ENCODE measurements around the gene EXD3. TPM values are rescaled to one million over a fixed set of nuclear protein-coding genes. Genes with fewer than 3 reads are reported as not detected.

EXD3 gene
- total RNA-seq, 2 experiments from 2014 or later = 10.3 to 13.2 TPM

DNA sequence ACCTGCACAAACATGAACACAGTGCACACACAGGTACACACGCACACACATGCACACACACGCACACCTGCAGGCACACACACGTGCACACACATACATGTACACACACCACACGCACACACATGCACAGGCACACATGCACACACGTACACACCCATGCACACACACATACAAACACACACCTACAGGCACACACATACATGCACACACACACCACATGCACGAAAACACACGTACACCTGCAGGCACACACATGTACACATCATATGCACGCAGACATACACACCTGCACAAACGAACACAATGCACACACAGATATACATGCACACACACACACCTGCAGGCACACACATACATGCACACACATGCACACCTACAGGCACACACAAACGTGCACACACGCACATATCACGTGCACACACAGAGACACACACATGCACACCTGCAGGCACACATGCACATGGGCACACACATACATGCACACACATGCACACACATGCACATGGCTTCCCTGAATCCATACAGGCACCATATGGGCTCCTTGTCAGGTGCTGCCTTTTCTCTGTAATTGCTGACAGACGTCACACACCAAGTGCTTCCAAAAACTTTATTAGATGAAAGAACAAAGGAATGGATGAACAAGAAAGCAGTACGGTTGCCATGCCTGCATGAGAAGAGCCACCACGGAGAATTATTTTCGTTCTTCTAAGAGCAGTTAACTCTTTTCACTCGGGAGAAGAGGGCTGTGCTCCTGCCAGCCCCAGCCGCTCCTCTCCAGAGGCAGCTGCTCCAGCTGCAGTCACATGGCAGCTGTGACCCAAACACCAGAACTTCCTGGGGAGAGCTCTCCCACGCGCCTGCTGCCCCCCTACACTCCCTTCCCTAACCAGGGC lies 57.2 kb downstream of the EXD3 start:
- POLR2A ChIA-PET = no interaction called here
- no peak for DNase-seq
- CTCF ChIA-PET = no interaction called here
- Mint-ChIP-seq H3K27me3 (no peaks in the 10 kb centered on the region), H3K27ac (no peak overlapping the region), H3K4me3 (no peak overlapping the region), H3K4me1 (no peaks in the 10 kb centered on the region), H3K9me3 (peaks cover 14% of the 10 kb centered on the region), H3K36me3 (ENCODE audit: low read depth) (peaks cover 2% of the 10 kb centered on the region)

DNA sequence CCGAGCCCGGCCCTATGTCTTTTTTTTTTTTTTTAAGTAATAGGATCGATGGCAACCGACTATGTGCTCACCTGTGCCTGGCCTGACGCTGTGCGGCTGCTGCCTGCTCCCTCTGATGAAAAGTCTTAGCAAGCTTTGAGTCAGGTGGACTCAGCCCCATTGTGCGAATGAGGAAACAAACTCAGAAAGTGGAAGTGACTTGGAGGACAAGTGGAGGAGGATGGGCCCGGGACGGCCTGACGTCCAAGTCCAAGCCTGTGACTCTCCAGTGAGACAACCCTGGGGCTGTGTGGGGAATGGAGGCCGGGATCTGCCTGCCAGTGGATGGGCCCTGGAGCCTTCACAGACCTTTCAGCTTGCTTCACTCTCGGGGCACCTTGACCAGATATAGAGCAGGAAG lies 57.9 kb downstream of the EXD3 start:
- H3K4me3 Mint-ChIP-seq = no peak overlapping the region
- no peak overlapping the region for H3K27ac Mint-ChIP-seq
- no peaks in the 10 kb centered on the region for H3K27me3 Mint-ChIP-seq
- POLR2A ChIA-PET = no interaction called here
- CTCF ChIA-PET = interaction anchor here (0.6 kb wide), 1 partner anchor 1732 kb away, joined by 3 read pairs; no protein-coding TSS in a partner anchor
- no peaks in the 10 kb centered on the region for H3K4me1 Mint-ChIP-seq
- peaks cover 2% of the 10 kb centered on the region for H3K36me3 Mint-ChIP-seq (ENCODE audit: low read depth)
- H3K9me3 Mint-ChIP-seq = peaks cover 14% of the 10 kb centered on the region
- DNase-seq = no peak

DNA sequence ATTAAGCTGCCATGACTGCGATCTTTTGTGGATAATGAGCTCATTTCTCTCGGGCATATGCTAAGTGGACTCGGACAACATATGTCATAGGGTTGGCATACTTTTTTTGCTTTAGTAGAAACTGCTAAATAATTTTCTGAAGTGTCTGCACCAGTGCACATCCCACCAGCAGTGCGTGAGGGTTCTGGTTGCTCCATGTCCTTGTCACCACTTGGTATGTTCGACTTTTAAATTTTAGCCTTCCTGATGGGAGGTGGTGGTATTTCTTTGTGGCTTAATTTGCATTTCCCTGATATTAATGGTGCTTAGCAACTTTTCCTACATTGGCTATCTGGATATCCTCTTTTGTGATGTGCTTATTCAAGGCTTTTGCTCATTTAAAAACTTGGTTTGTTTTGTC lies 63.1 kb downstream of the EXD3 start:
- Mint-ChIP-seq H3K27me3 (no peaks in the 10 kb centered on the region), H3K9me3 (peaks cover 23% of the 10 kb centered on the region), H3K36me3 (ENCODE audit: low read depth) (peaks cover 5% of the 10 kb centered on the region), H3K4me1 (no peaks in the 10 kb centered on the region), H3K4me3 (no peak overlapping the region), H3K27ac (no peak overlapping the region)
- POLR2A ChIA-PET = no interaction called here
- CTCF ChIA-PET = no interaction called here
- no peak for DNase-seq

DNA sequence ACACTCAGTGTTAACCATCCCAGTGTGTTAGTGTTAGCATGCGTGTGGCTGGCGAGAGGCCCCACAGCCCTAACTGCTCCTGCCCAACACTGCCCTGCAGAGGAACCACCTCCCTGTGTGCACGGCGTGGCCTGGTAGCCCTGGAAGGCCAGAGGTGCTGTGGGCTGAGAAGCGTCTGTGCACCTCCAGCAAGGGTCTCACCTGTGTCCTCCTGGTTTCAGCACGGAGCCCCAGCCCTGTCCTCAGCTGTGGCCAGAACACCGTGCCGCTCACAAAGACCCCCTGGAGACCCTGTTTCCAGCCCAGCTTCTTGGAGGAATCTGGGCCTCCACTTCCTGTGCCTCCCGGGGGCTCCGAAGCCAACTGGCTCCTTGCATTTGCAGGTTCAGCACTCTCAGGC lies 64.8 kb downstream of the EXD3 start:
- Mint-ChIP-seq H3K4me3 (no peak overlapping the region), H3K36me3 (ENCODE audit: low read depth) (peaks cover 5% of the 10 kb centered on the region), H3K9me3 (peaks cover 19% of the 10 kb centered on the region), H3K4me1 (no peaks in the 10 kb centered on the region), H3K27ac (no peak overlapping the region), H3K27me3 (no peaks in the 10 kb centered on the region)
- POLR2A ChIA-PET = no interaction called here
- no peak for DNase-seq
- CTCF ChIA-PET = no interaction called here

DNA sequence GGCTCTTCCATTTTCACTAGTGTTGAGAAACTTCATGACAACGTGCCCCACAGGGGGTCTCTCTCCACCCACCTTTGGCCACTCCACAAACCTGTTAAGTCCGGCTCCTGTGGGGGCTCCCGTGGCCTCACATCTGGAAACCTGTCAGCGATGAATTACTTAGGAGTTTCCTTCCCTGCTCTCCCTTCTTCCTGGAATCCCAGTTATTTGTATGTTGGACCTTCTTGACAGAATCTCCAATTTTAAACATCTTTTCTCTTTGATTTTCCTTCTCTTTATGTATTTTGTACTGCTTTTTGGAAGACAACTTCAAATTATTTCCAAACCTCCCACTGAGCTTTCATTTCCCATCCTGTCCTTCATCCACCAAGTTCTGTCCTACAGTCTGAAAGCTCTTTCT lies 65.8 kb downstream of the EXD3 start:
- Mint-ChIP-seq H3K9me3 (peaks cover 19% of the 10 kb centered on the region), H3K36me3 (ENCODE audit: low read depth) (peaks cover 3% of the 10 kb centered on the region), H3K4me3 (no peak overlapping the region), H3K4me1 (no peaks in the 10 kb centered on the region), H3K27ac (no peak overlapping the region), H3K27me3 (no peaks in the 10 kb centered on the region)
- no peak for DNase-seq
- ChIA-PET CTCF (no interaction called here), POLR2A (no interaction called here)

DNA sequence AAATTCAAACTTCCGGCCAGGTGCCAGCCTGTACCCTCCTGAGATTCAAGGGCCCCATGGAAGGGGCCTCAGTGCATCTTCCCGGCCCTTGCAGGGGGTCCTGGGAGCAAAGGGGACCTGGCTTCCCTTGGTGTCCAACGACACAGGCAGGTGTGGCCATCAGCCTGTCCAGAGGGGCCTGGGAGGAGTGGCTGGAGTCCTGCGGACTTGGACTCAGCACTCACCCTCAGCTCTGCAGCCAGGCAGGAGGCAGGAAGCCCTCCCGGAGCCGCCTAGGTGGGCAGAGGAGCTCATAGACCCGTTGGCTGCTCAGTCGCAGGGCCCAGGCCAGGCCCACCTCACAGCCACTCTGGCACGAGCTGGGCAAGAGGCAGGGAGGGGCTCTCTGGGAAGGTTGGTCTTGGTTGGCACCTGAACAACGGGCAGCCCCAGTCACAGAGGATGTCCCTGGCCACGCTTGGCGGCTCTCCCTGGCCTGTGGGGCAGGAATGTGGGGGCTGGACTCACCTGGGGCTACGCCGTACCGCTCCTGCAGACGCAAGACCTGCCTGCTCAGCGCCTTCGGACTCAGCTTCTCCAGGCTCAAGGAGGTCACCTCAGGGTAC lies 67.1 kb downstream of the EXD3 start:
- no peaks in the 10 kb centered on the region for H3K27me3 Mint-ChIP-seq
- peaks cover 3% of the 10 kb centered on the region for H3K36me3 Mint-ChIP-seq (ENCODE audit: low read depth)
- ChIA-PET CTCF (interaction anchor here (0.6 kb wide), 1 partner anchor 20 kb away, joined by 3 read pairs; no protein-coding TSS in a partner anchor), POLR2A (no interaction called here)
- H3K27ac Mint-ChIP-seq = no peak overlapping the region
- H3K9me3 Mint-ChIP-seq = peaks cover 14% of the 10 kb centered on the region
- H3K4me1 Mint-ChIP-seq = no peaks in the 10 kb centered on the region
- DNase-seq = no peak
- H3K4me3 Mint-ChIP-seq = no peak overlapping the region

DNA sequence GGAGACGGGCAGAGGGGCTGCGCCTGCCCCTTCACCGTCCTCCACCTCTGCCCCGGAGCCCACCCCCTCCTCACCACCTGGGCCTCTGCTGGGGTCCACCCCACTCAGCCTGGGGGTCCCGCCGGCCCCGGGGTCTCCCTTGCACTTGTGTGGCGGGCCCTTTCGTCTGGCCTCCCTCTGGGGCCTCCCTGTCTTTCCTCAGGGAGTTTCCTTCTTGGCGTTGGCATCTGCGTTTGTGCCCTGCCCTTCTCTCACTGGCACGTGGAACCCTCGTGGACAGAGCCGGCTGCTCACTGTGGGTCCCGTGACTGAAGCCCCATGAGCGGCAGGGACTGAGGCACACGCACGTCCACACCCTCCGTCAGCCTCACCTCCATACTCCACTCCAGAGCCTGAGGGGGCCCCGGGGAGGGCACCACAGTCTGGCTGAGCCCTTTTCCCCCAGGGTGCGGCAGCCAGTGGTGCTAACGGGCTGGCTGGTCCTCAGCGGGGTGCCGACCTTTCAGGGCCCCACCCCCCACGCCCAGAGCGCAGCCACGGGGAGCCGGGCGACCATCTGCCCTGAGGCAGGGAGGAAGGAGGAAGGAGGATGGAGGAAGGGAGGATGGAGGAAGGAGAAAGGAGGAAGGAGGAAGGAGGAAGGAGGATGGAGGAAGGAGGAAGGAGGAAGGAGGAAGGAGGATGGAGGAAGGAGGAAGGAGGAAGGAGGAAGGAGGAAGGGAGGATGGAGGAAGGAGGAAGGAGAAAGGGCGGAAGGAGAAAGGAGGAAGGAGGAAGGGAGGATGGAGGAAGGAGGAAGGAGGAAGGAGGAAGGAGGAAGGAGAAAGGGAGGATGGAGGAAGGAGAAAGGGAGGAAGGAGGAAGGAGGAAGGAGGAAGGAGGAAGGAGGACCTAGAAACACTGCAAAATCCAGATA lies 67.9 kb downstream of the EXD3 start:
- H3K9me3 Mint-ChIP-seq = peaks cover 14% of the 10 kb centered on the region
- no peak for DNase-seq
- H3K4me1 Mint-ChIP-seq = no peaks in the 10 kb centered on the region
- peaks cover 3% of the 10 kb centered on the region for H3K36me3 Mint-ChIP-seq (ENCODE audit: low read depth)
- H3K4me3 Mint-ChIP-seq = no peak overlapping the region
- H3K27me3 Mint-ChIP-seq = no peaks in the 10 kb centered on the region
- POLR2A ChIA-PET = no interaction called here
- H3K27ac Mint-ChIP-seq = no peak overlapping the region
- CTCF ChIA-PET = interaction anchor here (0.6 kb wide), 1 partner anchor 21 kb away, joined by 3 read pairs; no protein-coding TSS in a partner anchor

DNA sequence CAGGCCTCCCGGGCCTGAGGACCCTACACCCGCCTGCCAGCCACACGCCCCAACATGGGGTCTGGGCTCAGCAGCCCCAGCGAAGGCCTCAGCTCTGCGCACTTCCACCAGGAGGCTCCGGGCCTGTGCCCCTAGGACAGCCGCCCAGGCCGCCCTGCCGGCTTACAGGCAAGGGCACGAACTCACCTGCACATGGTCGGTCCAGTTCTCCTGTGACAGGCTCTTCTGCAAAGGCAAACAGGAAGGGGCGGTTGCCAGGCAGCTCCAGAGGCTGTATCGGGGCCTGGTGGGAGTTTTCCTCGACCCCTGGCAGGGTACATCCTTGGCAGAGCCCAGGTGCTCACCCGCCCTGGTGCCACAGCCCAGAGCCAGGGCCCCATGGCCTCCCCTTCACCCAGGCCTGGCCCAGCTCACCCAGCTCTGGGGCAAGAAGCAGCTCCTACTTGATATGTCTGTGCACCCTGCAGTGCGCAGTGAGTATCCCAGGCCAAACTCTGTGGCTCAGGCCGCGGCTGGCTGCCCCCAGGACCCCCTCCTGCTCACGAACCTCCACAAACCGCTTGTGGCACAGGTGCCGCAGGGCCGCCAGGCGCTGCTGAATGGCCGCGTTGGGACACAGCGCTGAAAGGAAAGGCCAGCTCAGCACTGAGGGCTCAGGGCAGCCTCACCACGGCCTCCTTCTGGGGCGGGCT lies 68.7 kb downstream of the EXD3 start:
- H3K4me3 Mint-ChIP-seq = no peak overlapping the region
- H3K27me3 Mint-ChIP-seq = no peaks in the 10 kb centered on the region
- CTCF ChIA-PET = no interaction called here
- no peak for DNase-seq
- H3K36me3 Mint-ChIP-seq (ENCODE audit: low read depth) = peaks cover 3% of the 10 kb centered on the region
- POLR2A ChIA-PET = no interaction called here
- no peaks in the 10 kb centered on the region for H3K4me1 Mint-ChIP-seq
- H3K27ac Mint-ChIP-seq = no peak overlapping the region
- H3K9me3 Mint-ChIP-seq = peaks cover 14% of the 10 kb centered on the region

DNA sequence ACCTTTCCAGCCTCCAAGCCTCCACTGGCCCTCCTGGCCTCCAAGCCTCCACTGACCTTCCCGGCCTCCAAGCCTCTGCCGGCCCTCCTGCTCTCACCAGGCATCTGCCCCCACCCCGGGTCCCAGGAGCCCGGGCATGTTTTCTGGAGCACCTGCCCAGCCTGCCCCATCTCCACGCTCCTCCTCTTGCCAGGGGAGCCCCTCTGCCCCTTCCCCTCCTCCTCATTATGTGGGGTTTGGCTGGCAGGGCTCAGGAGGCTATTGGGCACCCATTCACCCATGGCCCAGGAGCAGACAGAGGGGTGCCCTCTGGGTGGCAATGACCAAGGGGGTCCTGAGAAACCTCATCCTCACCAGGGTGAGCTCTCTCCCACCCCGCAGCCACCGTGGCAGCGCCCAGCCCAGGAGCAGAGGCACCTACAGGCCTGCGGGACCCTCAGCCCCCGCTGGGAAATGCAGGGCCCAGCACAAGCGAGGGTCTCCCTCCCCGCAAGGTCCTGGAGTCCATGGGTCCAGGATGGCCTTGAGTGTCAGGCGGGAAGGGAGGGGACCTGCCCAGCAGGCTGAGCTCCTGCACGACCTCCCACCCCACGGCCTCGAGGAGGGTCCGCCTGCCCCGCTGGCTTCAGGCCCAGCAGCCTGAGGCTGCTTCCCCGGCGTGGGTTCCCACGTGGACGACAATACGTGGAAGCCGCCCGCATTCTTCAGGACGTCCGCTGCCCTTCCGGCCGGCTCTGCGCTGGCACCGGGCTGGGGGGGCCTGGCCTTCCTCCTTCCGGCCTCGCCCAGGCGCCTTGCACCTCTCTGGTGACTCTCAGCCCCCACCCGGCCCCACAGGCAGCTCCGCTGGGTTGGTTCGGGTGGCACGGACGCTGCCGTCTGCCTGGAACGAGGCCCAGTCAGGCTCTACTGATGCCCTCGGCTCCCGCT lies 69.5 kb downstream of the EXD3 start:
- CTCF ChIA-PET = no interaction called here
- POLR2A ChIA-PET = no interaction called here
- no peak overlapping the region for H3K27ac Mint-ChIP-seq
- DNase-seq = no peak
- no peaks in the 10 kb centered on the region for H3K4me1 Mint-ChIP-seq
- H3K27me3 Mint-ChIP-seq = no peaks in the 10 kb centered on the region
- peaks cover 3% of the 10 kb centered on the region for H3K36me3 Mint-ChIP-seq (ENCODE audit: low read depth)
- peaks cover 14% of the 10 kb centered on the region for H3K9me3 Mint-ChIP-seq
- H3K4me3 Mint-ChIP-seq = no peak overlapping the region

DNA sequence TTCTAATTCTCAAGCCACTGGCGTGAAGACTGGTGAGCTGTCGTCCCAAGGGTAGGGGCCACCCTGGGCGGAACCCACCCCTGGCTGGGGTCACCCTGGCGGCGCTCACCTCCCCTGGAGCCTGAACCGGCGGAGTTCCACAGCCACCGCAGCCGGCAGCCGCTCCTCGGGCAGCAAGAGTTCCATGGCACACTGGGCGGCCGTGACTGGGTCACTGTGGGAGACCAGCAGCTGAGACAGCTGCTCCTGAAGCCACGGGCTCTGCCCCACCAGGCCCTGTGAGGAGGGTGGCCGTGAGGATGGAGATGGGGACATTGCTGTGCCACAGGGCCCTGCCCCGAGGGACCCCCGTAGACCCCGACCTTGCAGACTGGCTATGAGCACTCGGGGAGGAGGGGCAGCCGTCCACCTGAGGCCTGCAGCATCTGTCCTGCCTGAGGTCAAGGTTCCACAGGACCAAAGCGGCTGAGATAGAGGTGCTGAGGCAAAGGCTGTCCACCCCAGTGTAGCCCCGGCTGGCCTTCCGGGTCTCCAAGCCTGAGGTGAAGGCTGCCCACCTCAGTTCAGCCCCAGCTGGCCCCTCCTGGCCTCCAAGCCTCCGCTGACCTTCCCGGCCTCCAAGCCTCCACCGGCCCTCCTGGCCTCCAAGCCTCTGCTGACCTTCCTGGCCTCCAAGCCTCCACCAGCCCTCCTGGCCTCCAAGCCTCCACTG lies 70.3 kb downstream of the EXD3 start:
- Mint-ChIP-seq H3K27ac (no peak overlapping the region), H3K27me3 (no peaks in the 10 kb centered on the region), H3K4me1 (no peaks in the 10 kb centered on the region), H3K4me3 (no peak overlapping the region), H3K9me3 (peaks cover 14% of the 10 kb centered on the region), H3K36me3 (ENCODE audit: low read depth) (peaks cover 3% of the 10 kb centered on the region)
- ChIA-PET POLR2A (no interaction called here), CTCF (no interaction called here)
- DNase-seq = no peak

DNA sequence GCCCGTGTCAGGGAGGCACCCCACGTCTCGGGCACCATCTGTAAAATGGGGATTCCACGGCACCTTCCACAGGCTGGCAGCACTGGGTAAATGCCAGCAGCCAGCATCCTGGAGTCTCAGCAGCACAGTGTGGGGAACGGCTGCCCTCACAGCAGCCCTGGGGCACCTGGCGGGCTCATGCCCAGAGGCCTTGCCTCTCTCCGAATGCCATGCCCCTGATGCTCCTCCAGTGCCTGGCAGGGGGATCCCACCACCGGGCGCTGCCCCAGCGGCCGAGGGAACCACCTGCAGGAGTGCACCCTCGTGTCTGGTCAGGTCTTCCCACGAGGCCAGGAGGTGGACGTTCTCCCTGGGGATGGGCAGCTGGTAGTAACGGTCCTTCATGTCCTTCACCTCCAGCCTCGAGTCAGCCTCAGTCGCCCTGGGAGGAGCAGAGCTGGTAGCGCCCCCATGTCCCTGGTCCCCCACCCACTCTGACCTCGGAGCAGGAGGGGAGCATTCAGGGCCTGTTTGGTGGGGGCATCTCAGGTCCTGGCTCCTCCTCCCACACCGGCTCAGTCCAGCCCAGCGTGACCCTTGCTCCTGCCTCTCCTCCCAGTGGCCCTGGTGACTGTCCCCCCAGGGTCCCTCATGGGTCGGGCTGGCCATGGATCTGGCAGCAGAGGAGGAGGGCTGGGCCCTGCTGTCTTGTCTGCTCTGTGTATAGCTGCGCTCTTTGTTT lies 71.0 kb downstream of the EXD3 start:
- Mint-ChIP-seq H3K36me3 (ENCODE audit: low read depth) (no peaks in the 10 kb centered on the region), H3K27me3 (no peaks in the 10 kb centered on the region), H3K27ac (no peak overlapping the region), H3K4me1 (no peaks in the 10 kb centered on the region), H3K9me3 (peaks cover 8% of the 10 kb centered on the region), H3K4me3 (no peak overlapping the region)
- CTCF ChIA-PET = no interaction called here
- POLR2A ChIA-PET = no interaction called here
- DNase-seq = no peak

Data from activated CD4-positive, alpha-beta T cell treated with anti-CD3 and anti-CD28 coated beads, Interleukin-2, amount 10 ng/mL, durations not matched to agents 7 days and 5 days (primary cell).